ENCODE measurements around the gene YTHDF1.

The YTHDF1 gene

GRCh38 chr20:63208346-63208909 is 7.5 kb downstream of the YTHDF1 start:
- DNase-seq (ENCODE audit: low spot score), result no peak

DNA sequence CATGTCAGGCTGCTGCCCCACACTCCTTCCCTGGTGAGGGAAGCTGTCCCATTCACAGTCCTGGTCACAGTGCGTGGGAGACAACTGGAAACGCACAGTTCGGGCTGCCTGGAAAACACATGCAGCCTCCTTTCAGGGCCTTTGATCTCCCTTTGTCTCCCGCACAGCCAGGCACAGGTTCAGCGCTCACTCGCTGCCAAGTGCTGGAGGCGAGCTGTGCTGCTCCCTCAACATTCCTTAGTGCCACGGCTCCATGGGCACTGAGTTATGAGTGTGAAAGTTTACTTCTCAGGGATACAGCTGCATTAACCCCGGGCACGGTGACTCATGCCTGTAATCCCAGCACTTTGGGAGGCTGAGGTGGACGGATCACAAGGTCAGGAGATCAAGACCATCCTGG is 9.1 kb downstream of the YTHDF1 start:
- DNase-seq (ENCODE audit: low spot score), result no peak

DNA sequence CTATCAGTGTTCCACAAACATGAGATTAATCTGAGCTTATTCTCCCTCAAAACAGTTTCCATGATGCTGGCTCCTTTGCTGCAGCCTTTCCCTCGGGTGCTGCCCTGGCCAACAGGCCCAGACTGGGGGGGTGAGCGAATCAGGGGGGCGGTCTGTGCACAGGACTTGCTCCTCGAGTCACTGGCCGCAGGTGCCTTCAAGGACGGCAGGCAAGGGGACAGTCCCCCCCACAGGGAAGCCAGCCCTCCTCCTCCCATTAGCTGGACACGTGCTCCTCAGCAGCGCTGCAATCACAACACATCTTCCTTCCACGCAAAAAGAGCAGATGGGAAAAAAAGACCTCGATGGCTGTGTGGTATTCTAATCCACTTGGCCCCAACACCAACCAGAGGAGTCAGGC is 10.0 kb downstream of the YTHDF1 start:
- DNase-seq (ENCODE audit: low spot score), result no peak

GRCh38 chr20:63204362-63204761 is 11.6 kb downstream of the YTHDF1 start:
- DNase-seq (ENCODE audit: low spot score), result no peak

DNA sequence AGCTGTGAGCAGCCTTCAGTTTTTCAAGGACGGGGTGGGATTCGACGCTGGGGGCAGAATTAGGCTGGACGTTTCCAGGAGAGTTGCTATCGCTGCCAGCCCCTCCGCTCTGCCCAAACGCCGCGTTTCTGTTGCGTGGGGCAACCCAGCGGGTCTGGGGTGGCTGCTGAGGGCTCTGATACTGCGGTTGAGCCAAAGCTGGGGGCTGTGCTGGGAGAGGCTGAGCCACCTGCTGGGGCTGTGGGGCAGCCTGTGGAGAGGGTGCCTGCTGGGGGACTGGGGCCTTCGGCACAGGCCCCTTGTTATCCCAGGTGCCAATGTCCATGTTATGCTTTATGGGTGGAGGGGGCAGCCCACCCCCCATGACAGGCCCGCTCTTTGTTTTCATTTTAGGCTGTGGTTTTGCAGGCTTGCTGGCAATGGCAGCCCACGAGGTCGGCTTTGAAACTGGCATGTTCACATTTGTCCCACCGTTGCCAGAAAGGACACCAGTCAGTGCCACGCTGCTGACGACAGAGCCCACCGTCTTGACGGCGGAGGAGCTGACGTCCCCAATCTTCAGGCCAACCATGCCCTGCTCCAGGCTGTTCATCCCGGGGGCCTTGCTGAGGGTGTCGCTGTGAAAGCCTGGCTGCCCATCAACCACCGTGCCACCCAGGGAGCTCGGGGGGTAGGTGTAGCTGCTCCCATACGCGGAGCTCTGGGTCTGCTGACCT is 13.0 kb downstream of the YTHDF1 start:
- no peak for DNase-seq (ENCODE audit: low spot score)

DNA sequence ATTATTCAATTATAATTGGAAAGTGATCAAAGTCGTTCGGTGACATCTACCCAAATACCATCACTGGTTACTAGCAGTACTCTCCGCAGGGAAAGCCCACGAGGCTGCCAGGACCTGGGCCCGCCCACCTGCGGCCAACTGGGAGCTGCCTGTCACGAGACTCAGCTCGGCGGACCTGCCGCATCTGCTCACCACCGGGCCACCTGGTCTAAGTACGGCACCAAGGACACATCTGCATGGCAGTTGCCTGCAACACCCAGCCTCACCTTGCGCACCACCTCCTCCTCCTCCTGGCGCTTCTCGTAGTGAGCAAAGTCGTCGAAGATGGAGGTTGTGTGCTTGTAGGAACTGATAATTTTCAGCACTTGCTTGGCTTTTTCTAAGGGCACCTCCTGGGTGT is 13.9 kb downstream of the YTHDF1 start:
- DNase-seq (ENCODE audit: low spot score), result no peak

DNA sequence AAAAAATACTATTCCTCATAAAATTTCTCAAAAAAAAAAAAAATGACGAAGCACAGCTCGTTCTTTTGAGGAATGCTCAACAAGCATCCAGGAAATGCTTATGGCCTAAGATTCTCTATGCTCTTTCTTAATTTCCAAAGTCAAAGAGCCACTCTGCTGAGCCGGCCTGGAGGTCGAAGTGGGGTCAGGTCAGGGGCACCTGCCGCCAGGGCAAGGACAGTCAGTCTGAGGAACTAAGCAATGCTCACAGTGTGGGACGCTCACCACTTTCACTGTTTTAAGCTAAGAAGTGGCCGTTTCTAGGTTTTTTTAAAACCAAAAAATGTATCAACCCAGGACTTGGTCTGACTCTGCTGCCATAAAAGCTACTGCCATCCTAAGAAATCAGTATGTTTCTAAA is 17.3 kb downstream of the YTHDF1 start:
- DNase-seq (ENCODE audit: low spot score), result no peak

- DNase-seq (ENCODE audit: low spot score), result no peak
Measured at GRCh38 chr20:63196768-63197470, 19.0 kb downstream of the YTHDF1 start.

DNA sequence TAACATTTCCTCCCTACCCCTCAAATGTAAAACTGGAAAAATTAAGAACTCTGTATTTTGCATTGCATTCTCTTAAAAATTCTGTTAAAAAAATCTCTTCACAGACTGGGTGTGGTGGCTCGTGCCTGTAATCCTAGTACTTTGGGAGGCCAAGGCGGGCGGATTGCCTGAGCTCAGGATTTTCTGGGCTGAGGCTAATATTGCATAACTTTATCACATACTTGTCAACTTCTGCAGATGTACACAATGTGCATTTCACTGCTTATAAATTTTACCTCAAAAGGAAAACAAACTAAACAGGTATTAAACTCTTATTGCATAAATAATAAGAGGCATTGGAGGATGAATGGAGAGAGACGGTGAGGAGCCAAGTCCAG is 21.1 kb downstream of the YTHDF1 start:
- DNase-seq (ENCODE audit: low spot score), result no peak

GRCh38 chr20:63194007-63194796 is 21.7 kb downstream of the YTHDF1 start:
- no peak for DNase-seq (ENCODE audit: low spot score)

GRCh38 chr20:63192721-63193120 is 23.2 kb downstream of the YTHDF1 start:
- DNase-seq (ENCODE audit: low spot score), result no peak

DNA sequence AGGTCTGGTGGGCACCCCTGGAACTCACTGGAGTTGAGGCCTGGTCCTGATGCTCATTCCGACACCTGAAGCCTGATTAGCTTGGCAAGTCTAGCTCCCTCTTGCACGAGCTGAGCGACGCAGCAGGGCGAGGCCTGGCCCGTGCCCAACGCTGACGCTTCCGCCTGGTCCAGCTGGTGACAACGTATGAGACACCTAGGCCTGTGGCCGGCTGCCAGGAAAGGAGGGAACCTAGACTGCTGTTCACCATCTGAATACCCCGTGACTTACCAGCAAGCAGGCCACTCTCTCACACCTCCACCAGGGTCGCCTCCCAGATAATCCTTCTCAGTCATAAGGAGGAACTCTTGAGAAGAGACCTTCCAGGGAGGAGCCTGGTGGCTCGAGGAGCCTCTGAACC is 24.5 kb downstream of the YTHDF1 start:
- no peak for DNase-seq (ENCODE audit: low spot score)

GRCh38 chr20:63190828-63191227 is 25.1 kb downstream of the YTHDF1 start:
- DNase-seq (ENCODE audit: low spot score), result no peak

GRCh38 chr20:63189846-63190559 is 25.9 kb downstream of the YTHDF1 start:
- DNase-seq (ENCODE audit: low spot score), result no peak

GRCh38 chr20:63189322-63189642 is 26.6 kb downstream of the YTHDF1 start:
- DNase-seq (ENCODE audit: low spot score), result no peak

GRCh38 chr20:63188641-63189321 is 27.1 kb downstream of the YTHDF1 start:
- DNase-seq (ENCODE audit: low spot score), result no peak

GRCh38 chr20:63188159-63188442 is 27.8 kb downstream of the YTHDF1 start:
- no peak for DNase-seq (ENCODE audit: low spot score)

DNA sequence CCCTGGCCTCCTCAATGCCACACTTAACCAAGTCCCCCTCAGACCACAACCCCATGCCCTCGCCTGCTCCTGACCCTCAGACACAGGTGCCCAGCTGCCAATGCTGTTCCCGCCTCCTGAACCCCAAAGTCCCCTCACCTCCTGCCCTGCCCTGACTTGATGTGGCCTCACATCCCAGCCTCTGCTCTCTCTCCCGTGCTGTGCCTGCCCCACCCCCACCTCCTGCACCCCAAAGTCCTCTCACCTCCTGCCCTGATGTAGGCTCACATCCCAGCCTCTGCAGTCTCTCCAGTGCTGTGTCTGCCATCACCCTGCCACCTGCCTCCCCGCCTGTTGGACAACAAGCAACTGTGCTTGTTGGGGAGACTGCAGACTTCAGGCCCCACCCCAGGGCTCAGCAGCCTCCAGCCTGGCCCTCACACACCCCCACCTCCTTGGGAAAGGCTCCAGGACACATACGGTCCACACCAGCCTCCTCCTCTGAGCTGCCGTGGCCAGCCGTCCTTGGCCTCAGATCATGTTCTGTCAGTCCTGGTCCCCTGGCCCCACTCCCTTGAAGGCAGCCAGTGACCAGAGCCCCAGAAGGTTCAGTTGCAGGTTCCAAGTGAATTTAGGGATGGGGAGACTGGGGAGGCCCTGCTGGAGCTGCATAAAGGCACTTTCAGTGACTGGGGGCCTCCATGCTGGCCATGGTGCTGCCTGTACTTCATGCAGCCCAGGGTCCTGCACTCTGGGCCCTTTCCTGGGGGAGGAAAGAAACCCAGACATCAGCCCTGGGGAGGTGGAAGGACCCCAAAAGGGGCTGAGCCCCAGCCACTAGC is 28.4 kb downstream of the YTHDF1 start:
- no peak for DNase-seq (ENCODE audit: low spot score)

DNA sequence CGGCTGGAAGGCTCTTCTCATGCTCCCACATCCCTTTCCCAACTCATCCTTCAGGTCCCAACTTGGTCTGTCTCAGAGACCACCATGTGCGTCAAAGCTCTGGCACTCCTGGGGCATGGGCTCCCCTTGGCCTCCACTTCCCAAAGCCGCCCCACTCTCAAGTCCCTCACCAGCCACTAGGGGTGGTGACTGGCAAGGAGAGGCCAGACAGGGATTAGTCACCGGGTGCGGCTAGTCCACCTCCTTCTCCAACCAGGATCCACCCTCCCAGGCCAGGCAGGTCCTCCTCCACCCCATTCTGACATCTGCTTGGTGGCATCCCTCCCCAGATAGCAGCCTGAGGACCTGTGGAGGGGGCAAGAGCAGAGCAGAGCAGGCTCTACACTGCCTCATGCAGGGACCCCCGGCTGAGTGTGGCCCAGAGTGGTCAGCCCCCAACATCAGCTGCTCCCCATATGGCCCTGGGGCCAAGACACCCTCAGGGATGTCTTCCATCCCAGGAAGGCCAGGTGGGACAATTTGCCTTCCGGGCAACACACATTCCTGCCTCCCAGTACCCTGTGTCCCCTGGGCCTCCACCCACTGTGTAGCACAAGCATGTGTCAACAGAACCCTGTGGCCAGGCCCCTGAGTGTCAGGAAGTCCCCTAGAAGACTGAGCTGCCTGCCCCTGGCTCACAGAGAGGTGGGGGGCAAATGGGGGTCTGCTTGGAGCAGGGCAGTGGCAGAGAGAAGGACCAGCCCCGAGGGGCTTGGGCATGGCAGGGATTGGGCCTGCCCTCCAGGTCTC is 29.2 kb downstream of the YTHDF1 start:
- DNase-seq (ENCODE audit: low spot score), result no peak

DNA sequence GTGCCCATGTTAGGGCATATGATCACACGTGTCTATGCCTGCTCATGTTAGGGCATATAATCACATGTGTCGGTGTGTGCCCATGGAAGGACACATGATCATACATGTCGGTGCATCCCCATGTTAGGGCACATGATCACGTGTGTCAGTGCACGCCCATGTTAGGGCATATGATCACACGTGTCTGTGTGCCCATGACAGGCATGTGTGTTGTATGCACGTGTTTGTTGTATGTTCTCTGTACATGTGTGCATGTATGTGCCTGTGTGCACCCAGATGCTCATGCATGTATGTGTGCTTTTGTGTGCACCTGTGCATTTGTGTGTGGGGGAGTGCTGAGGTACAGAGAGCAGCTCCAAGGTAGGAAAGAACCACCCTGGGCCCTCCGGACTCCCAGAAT is 29.8 kb downstream of the YTHDF1 start:
- no peak for DNase-seq (ENCODE audit: low spot score)
